22Rv1 (cell line): ENCODE data around the gene OMD.

Source experiments
- ZFX ChIP-seq: fragments of 450-650 bp; IDR thresholded peaks from 2 replicates; pipeline ENCODE4 v1.6.1; 2017; ENCODE audit warnings: antibody characterized with exemption, borderline replicate concordance
- TF ChIP-seq, protein P1 (sequence below): fragments of 450-650 bp; IDR thresholded peaks from 2 replicates; pipeline ENCODE4 v1.5.1; 2017; ENCODE audit warnings: mild to moderate bottlenecking

DNA sequence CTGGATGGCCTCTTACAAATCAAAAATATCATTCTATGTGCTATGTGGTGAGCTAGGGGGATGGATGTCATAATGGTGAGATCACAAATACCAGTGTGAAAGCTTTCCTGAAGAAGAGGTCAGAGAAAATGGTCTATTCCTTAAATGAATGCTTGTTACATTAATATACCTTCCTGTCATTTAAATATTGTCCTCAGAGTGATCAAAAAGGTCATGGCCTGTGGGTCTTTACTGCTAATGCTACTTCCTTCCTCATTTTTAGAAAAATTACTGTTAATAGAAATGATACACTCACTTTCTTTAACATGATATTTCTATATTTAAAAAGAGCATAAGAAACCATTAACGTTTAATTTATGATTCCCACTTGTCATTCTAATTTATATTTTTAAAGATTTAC is 9.7 kb downstream of the OMD start:
- TF ChIP-seq, protein P1, sequence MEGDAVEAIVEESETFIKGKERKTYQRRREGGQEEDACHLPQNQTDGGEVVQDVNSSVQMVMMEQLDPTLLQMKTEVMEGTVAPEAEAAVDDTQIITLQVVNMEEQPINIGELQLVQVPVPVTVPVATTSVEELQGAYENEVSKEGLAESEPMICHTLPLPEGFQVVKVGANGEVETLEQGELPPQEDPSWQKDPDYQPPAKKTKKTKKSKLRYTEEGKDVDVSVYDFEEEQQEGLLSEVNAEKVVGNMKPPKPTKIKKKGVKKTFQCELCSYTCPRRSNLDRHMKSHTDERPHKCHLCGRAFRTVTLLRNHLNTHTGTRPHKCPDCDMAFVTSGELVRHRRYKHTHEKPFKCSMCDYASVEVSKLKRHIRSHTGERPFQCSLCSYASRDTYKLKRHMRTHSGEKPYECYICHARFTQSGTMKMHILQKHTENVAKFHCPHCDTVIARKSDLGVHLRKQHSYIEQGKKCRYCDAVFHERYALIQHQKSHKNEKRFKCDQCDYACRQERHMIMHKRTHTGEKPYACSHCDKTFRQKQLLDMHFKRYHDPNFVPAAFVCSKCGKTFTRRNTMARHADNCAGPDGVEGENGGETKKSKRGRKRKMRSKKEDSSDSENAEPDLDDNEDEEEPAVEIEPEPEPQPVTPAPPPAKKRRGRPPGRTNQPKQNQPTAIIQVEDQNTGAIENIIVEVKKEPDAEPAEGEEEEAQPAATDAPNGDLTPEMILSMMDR = no peak
- TF ChIP-seq ZFX = no peak
